GM19452 (cell line): ENCODE measurements around the gene TPI1.

Experiments used
- ATAC-seq: cut with Tn5 transposase; IDR thresholded peaks from one replicate; pipeline ENCODE4 v1.9.1; 2021; ENCODE audit not compliant: unreplicated experiment

The TPI1 gene

GRCh38 chr12:6828781-6829535 is 38.4 kb upstream of the TPI1 start:
- no peak for ATAC-seq

GRCh38 chr12:6829536-6830220 is 37.7 kb upstream of the TPI1 start:
- ATAC-seq: no peak

- ATAC-seq: no peak
Measured at GRCh38 chr12:6830286-6830890, 36.9 kb upstream of the TPI1 start.

- ATAC-seq: no peak
Measured at GRCh38 chr12:6830999-6831398, 36.3 kb upstream of the TPI1 start.

- no peak for ATAC-seq
Measured at GRCh38 chr12:6831450-6831995, 35.8 kb upstream of the TPI1 start.

GRCh38 chr12:6832125-6832524 is 35.2 kb upstream of the TPI1 start:
- no peak for ATAC-seq

- ATAC-seq: no peak
Measured at GRCh38 chr12:6833189-6833890, 34.0 kb upstream of the TPI1 start.

- ATAC-seq: no peak
Measured at GRCh38 chr12:6834254-6834653, 33.1 kb upstream of the TPI1 start.

- no peak for ATAC-seq
Measured at GRCh38 chr12:6834873-6835272, 32.5 kb upstream of the TPI1 start.

GRCh38 chr12:6836851-6837250 is 30.5 kb upstream of the TPI1 start:
- ATAC-seq: no peak

GRCh38 chr12:6837370-6838060 is 29.8 kb upstream of the TPI1 start:
- no peak for ATAC-seq

- ATAC-seq: no peak
Measured at GRCh38 chr12:6838854-6839253, 28.5 kb upstream of the TPI1 start.

GRCh38 chr12:6839482-6840201 is 27.7 kb upstream of the TPI1 start:
- ATAC-seq: no peak

- ATAC-seq: no peak
Measured at GRCh38 chr12:6840330-6840729, 27.0 kb upstream of the TPI1 start.

- no peak for ATAC-seq
Measured at GRCh38 chr12:6840761-6841515, 26.4 kb upstream of the TPI1 start, which contains the start of gene GNB3. Gene GNB3, plus strand, starts transcription at chr12:6840925. Its CDS starts 363 bp downstream, at chr12:6841288.

GRCh38 chr12:6842075-6842474 is 25.3 kb upstream of the TPI1 start:
- ATAC-seq: no peak

- ATAC-seq: no peak
Measured at GRCh38 chr12:6843118-6843902, 24.0 kb upstream of the TPI1 start.

- ATAC-seq: no peak
Measured at GRCh38 chr12:6845395-6845794, 21.9 kb upstream of the TPI1 start.
